GM12865 (cell line): ENCODE measurements around the gene CNGB1.

Experiments used
- DNase-seq: peaks from one replicate; pipeline ENCODE4 v3.0.0; 2010; ENCODE audit warnings: low read depth
- H3K4me3 ChIP-seq: 2 replicates; pipeline ENCODE4 v1.5.1; 2011; ENCODE audit warnings: mild to moderate bottlenecking, low read depth, low read length, control low read depth
- TF ChIP-seq, protein P1 (sequence below): IDR thresholded peaks from 2 replicates; pipeline ENCODE4 v1.5.1; 2011; ENCODE audit warnings: low read length, control low read depth, low read depth, inconsistent platforms; ENCODE audit not compliant: insufficient read depth; ENCODE audit errors: missing control alignments

The CNGB1 gene

GRCh38 chr16:57950382-57950781, 20.5 kb downstream of the CNGB1 start:
- TF ChIP-seq, protein P1, sequence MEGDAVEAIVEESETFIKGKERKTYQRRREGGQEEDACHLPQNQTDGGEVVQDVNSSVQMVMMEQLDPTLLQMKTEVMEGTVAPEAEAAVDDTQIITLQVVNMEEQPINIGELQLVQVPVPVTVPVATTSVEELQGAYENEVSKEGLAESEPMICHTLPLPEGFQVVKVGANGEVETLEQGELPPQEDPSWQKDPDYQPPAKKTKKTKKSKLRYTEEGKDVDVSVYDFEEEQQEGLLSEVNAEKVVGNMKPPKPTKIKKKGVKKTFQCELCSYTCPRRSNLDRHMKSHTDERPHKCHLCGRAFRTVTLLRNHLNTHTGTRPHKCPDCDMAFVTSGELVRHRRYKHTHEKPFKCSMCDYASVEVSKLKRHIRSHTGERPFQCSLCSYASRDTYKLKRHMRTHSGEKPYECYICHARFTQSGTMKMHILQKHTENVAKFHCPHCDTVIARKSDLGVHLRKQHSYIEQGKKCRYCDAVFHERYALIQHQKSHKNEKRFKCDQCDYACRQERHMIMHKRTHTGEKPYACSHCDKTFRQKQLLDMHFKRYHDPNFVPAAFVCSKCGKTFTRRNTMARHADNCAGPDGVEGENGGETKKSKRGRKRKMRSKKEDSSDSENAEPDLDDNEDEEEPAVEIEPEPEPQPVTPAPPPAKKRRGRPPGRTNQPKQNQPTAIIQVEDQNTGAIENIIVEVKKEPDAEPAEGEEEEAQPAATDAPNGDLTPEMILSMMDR = no peak
- no peak overlapping the region for H3K4me3 ChIP-seq
- no peak for DNase-seq

DNA sequence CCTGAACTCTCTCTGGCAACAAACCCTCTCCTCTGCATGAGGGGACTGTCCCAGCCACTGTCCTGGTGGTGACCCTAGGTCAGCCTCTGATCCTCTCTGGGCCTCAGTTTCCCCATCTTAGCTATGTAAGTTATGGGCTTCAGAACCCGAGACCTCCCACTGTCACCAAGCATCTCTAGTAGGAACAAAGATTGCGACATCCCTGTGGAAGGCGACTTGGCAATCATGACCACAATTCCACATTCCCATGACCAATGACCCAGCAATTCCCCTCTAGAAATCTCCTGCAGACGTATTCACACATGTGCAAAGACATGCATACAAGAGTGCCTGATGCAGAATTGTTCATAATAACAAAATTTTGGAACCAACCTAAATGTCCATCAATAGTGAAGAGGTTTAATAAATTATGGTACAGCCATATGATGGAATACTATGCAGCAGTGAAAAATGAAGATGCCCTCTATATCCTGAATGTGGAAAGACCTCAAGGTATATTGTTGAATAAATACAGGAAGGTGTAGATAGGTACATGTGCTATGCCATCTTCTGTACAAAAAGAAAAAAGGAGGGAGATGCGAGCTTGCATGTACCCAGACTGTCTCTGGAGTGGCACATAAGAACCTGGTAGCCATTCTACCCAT, 21.2 kb downstream of the CNGB1 start:
- no peak overlapping the region for H3K4me3 ChIP-seq
- TF ChIP-seq, protein P1 = no peak
- DNase-seq = no peak

DNA sequence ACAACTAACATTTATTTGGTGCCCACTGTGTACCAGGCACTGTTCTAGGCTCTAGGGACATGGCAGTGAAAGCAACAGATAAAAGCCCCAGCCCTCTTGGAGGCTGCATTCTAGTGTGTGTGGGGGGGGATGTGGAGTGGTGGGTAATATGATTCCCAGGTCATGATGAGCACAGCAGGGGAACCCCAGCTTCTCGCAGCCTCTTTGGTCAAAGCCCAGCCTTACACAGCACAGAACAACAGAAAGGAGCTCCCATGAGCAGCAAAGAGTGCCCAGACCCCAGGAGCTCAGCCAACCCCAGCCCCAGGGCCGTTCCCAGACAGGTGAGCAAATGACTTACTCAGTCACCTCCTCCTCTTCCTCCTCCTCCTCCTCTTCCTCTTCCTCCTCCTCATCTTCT, 21.9 kb downstream of the CNGB1 start:
- TF ChIP-seq, protein P1 = no peak
- H3K4me3 ChIP-seq = no peak overlapping the region
- DNase-seq = no peak

GRCh38 chr16:57948027-57948426, 22.9 kb downstream of the CNGB1 start:
- TF ChIP-seq, protein P1 = no peak
- DNase-seq = no peak
- no peak overlapping the region for H3K4me3 ChIP-seq

GRCh38 chr16:57947261-57947660, 23.7 kb downstream of the CNGB1 start:
- H3K4me3 ChIP-seq = no peak overlapping the region
- DNase-seq = peak; percentile 9
- TF ChIP-seq, protein P1 = no peak

- no peak overlapping the region for H3K4me3 ChIP-seq
- TF ChIP-seq, protein P1 = no peak
- no peak for DNase-seq
Observed at GRCh38 chr16:57946181-57946801, 24.6 kb downstream of the CNGB1 start.

GRCh38 chr16:57945740-57946138, 25.2 kb downstream of the CNGB1 start:
- no peak overlapping the region for H3K4me3 ChIP-seq
- TF ChIP-seq, protein P1 = no peak
- DNase-seq = no peak
